Measurements from ENCODE around the gene TAF6. TPM values are rescaled to one million over a fixed set of nuclear protein-coding genes. Genes with fewer than 3 reads are reported as not detected.

The TAF6 gene
- total and polyA plus RNA-seq, 2 donors (not counting 1 experiment from before 2014, with no cell fraction given): 16.2 to 41.5 TPM

GRCh38 chr7:100128637-100128963, 9.4 kb upstream of the TAF6 start:
- peaks cover 3% of the 10 kb centered on the region for H3K36me3 ChIP-seq (ENCODE audit: control insufficient read depth, insufficient read depth, low read length)
- no peaks in the 10 kb centered on the region for H3K9me3 ChIP-seq (ENCODE audit: control insufficient read depth, insufficient read depth, low read depth, low read length)
- no peaks in the 10 kb centered on the region for H3K27me3 ChIP-seq (ENCODE audit: control insufficient read depth, insufficient read depth, low read length)
- TF ChIP-seq EZH2 (IDR thresholded peaks at IDR 0.05; ENCODE audit: low read length, missing control alignments): no peak
- TF ChIP-seq, protein P1, sequence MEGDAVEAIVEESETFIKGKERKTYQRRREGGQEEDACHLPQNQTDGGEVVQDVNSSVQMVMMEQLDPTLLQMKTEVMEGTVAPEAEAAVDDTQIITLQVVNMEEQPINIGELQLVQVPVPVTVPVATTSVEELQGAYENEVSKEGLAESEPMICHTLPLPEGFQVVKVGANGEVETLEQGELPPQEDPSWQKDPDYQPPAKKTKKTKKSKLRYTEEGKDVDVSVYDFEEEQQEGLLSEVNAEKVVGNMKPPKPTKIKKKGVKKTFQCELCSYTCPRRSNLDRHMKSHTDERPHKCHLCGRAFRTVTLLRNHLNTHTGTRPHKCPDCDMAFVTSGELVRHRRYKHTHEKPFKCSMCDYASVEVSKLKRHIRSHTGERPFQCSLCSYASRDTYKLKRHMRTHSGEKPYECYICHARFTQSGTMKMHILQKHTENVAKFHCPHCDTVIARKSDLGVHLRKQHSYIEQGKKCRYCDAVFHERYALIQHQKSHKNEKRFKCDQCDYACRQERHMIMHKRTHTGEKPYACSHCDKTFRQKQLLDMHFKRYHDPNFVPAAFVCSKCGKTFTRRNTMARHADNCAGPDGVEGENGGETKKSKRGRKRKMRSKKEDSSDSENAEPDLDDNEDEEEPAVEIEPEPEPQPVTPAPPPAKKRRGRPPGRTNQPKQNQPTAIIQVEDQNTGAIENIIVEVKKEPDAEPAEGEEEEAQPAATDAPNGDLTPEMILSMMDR (conservative IDR thresholded peaks at IDR 0.05 in 1 of 2, IDR thresholded peaks at IDR 0.05 in 1 of 2; ENCODE audit: low read depth in 1 of 2, low read length in 2 of 2): no peak
- no peaks in the 10 kb centered on the region for H4K20me1 ChIP-seq (ENCODE audit: control insufficient read depth, extremely low read depth, insufficient read depth, low read length)
- no peak overlapping the region for H3K4me2 ChIP-seq (ENCODE audit: extremely low read depth, insufficient read depth, low read length)
- no peak overlapping the region for H3K27ac ChIP-seq (ENCODE audit: insufficient read depth, low read length)
- H3K4me3 ChIP-seq (replicated peaks in 1 of 4; ENCODE audit: control extremely low read depth in 1 of 4, insufficient read depth in 1 of 4, low read depth in 3 of 4, low read length in 4 of 4): no peak overlapping the region
- H3K79me2 ChIP-seq (ENCODE audit: control insufficient read depth, insufficient read depth, low read length): no peaks in the 10 kb centered on the region
- H3K9ac ChIP-seq (ENCODE audit: insufficient read depth, low read length): no peak overlapping the region
- H3K4me1 ChIP-seq (ENCODE audit: control insufficient read depth, extremely low read depth, insufficient read depth, low read length): peaks cover 3% of the 10 kb centered on the region
- DNase-seq (ENCODE audit: low read depth in 2 of 2): no peak
- no peak overlapping the region for H2AFZ ChIP-seq (ENCODE audit: low read length)

DNA sequence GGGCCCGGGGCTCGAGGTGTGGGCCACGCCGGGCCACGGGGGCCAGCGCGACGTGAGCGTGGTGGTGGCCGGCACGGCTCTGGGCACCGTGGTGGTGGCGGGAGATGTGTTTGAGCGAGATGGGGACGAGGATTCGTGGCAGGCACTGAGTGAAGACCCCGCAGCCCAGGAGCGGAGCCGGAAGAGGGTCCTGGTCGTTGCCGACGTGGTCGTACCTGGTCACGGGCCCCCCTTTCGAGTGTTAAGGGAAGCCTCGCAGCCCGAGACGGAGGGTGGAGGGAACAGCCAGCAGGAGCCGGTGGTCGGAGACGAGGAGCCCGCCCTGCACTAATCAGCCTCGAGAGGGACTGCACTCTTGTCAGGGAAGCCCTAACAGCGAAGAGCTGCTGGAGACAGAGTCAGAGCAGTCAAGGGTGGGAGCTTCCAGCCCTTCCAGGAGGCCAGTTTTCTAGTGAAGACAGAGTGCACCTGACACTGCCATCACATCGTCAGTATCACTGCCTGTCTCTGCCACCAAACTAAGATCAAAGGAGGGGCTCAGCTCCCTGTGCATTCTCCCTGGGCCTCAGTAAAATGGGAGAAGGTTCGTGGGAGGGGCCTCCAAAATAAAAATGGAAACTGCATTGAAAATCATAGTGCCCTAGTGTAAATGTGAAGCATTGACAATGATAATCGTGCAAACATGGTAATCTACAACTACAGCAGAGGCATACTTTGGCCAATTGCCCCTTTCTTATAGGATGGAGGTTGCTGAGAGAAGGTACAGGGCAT, 8.9 kb upstream of the TAF6 start:
- peak overlapping the region; percentile 86 for H3K4me2 ChIP-seq (ENCODE audit: extremely low read depth, insufficient read depth, low read length)
- peak overlapping the region; percentile 95 for H3K27ac ChIP-seq (ENCODE audit: insufficient read depth, low read length)
- peak overlapping the region; percentile 43 to 95 (median 78) for H3K4me3 ChIP-seq (replicated peaks in 1 of 4; ENCODE audit: control extremely low read depth in 1 of 4, insufficient read depth in 1 of 4, low read depth in 3 of 4, low read length in 4 of 4)
- H3K4me1 ChIP-seq (ENCODE audit: control insufficient read depth, extremely low read depth, insufficient read depth, low read length): peaks cover 3% of the 10 kb centered on the region
- H3K27me3 ChIP-seq (ENCODE audit: control insufficient read depth, insufficient read depth, low read length): no peaks in the 10 kb centered on the region
- H3K9ac ChIP-seq (ENCODE audit: insufficient read depth, low read length): peak overlapping the region; percentile 92
- TF ChIP-seq, protein P1 (conservative IDR thresholded peaks at IDR 0.05 in 1 of 2, IDR thresholded peaks at IDR 0.05 in 1 of 2; ENCODE audit: low read depth in 1 of 2, low read length in 2 of 2): no peak
- no peak for TF ChIP-seq EZH2 (IDR thresholded peaks at IDR 0.05; ENCODE audit: low read length, missing control alignments)
- DNase-seq (ENCODE audit: low read depth in 2 of 2): no peak
- H3K36me3 ChIP-seq (ENCODE audit: control insufficient read depth, insufficient read depth, low read length): peaks cover 3% of the 10 kb centered on the region
- H2AFZ ChIP-seq (ENCODE audit: low read length): peak overlapping the region; percentile 86
- H3K79me2 ChIP-seq (ENCODE audit: control insufficient read depth, insufficient read depth, low read length): no peaks in the 10 kb centered on the region
- no peaks in the 10 kb centered on the region for H3K9me3 ChIP-seq (ENCODE audit: control insufficient read depth, insufficient read depth, low read depth, low read length)
- no peaks in the 10 kb centered on the region for H4K20me1 ChIP-seq (ENCODE audit: control insufficient read depth, extremely low read depth, insufficient read depth, low read length)

- peaks cover 3% of the 10 kb centered on the region for H3K36me3 ChIP-seq (ENCODE audit: control insufficient read depth, insufficient read depth, low read length)
- peak within 1 kb of the TSS; percentile 90 for H3K4me2 ChIP-seq (ENCODE audit: extremely low read depth, insufficient read depth, low read length)
- H3K79me2 ChIP-seq (ENCODE audit: control insufficient read depth, insufficient read depth, low read length): no peaks in the 10 kb centered on the region
- H3K9ac ChIP-seq (ENCODE audit: insufficient read depth, low read length): peak within 1 kb of the TSS; percentile 92
- peak within 1 kb of the TSS; percentile 95 for H3K27ac ChIP-seq (ENCODE audit: insufficient read depth, low read length)
- no peaks in the 10 kb centered on the region for H3K27me3 ChIP-seq (ENCODE audit: control insufficient read depth, insufficient read depth, low read length)
- TF ChIP-seq, protein P1 (conservative IDR thresholded peaks at IDR 0.05 in 1 of 2, IDR thresholded peaks at IDR 0.05 in 1 of 2; ENCODE audit: low read depth in 1 of 2, low read length in 2 of 2): no peak
- no peak for TF ChIP-seq EZH2 (IDR thresholded peaks at IDR 0.05; ENCODE audit: low read length, missing control alignments)
- H3K4me3 ChIP-seq (replicated peaks in 1 of 4; ENCODE audit: control extremely low read depth in 1 of 4, insufficient read depth in 1 of 4, low read depth in 3 of 4, low read length in 4 of 4): peak within 1 kb of the TSS; percentile 71 to 95 (median 89)
- peak; percentile 90 to 95 for DNase-seq (ENCODE audit: low read depth in 2 of 2)
- peaks cover 3% of the 10 kb centered on the region for H3K4me1 ChIP-seq (ENCODE audit: control insufficient read depth, extremely low read depth, insufficient read depth, low read length)
- H4K20me1 ChIP-seq (ENCODE audit: control insufficient read depth, extremely low read depth, insufficient read depth, low read length): no peaks in the 10 kb centered on the region
- H3K9me3 ChIP-seq (ENCODE audit: control insufficient read depth, insufficient read depth, low read depth, low read length): no peaks in the 10 kb centered on the region
- H2AFZ ChIP-seq (ENCODE audit: low read length): peak within 1 kb of the TSS; percentile 96
Observed at GRCh38 chr7:100126931-100127865, 8.0 kb upstream of the TAF6 start, which contains the start of gene MBLAC1. MBLAC1 (plus strand) TSS chr7:100126967; CDS start chr7:100127396, 429 bp downstream.
